ENCODE results near the gene HDLBP.

Gene HDLBP

GRCh38 chr2:241237047-241237446 is 78.4 kb downstream of the HDLBP start:
- DNase-seq (ENCODE audit: extremely low spot score, insufficient read length, low read depth) = no peak
- FAIRE-seq = no peak

GRCh38 chr2:241235859-241236593 is 79.4 kb downstream of the HDLBP start:
- DNase-seq (ENCODE audit: extremely low spot score, insufficient read length, low read depth) (no peak), FAIRE-seq (no peak)

GRCh38 chr2:241234962-241235740 is 80.3 kb downstream of the HDLBP start:
- FAIRE-seq = no peak
- no peak for DNase-seq (ENCODE audit: extremely low spot score, insufficient read length, low read depth)

GRCh38 chr2:241234066-241234790 is 81.2 kb downstream of the HDLBP start:
- DNase-seq (ENCODE audit: extremely low spot score, insufficient read length, low read depth) (no peak), FAIRE-seq (no peak)

GRCh38 chr2:241232736-241233575 is 82.5 kb downstream of the HDLBP start:
- no peak for DNase-seq (ENCODE audit: extremely low spot score, insufficient read length, low read depth)
- no peak for FAIRE-seq

GRCh38 chr2:241230435-241230834 is 85.0 kb downstream of the HDLBP start:
- no peak for FAIRE-seq
- no peak for DNase-seq (ENCODE audit: extremely low spot score, insufficient read length, low read depth)

- FAIRE-seq = no peak
- DNase-seq (ENCODE audit: extremely low spot score, insufficient read length, low read depth) = no peak
Observed at GRCh38 chr2:241229563-241230401, 85.7 kb downstream of the HDLBP start.

GRCh38 chr2:241228860-241229516 is 86.5 kb downstream of the HDLBP start:
- DNase-seq (ENCODE audit: extremely low spot score, insufficient read length, low read depth) = no peak
- no peak for FAIRE-seq

- no peak for FAIRE-seq
- no peak for DNase-seq (ENCODE audit: extremely low spot score, insufficient read length, low read depth)
Observed at GRCh38 chr2:241228081-241228859, 87.2 kb downstream of the HDLBP start.

GRCh38 chr2:241227594-241227993 is 87.9 kb downstream of the HDLBP start:
- DNase-seq (ENCODE audit: extremely low spot score, insufficient read length, low read depth) (no peak), FAIRE-seq (no peak)

- no peak for FAIRE-seq
Observed at GRCh38 chr2:241226723-241227572, 88.5 kb downstream of the HDLBP start.

GRCh38 chr2:241225983-241226382 is 89.5 kb downstream of the HDLBP start:
- no peak for FAIRE-seq
- no peak for DNase-seq (ENCODE audit: extremely low spot score, insufficient read length, low read depth)

More at GRCh38 chr2:241226723-241227572, 88.5 kb downstream of the HDLBP start:
- no peak for DNase-seq (ENCODE audit: extremely low spot score, insufficient read length, low read depth)

- no peak for DNase-seq (ENCODE audit: extremely low spot score, insufficient read length, low read depth)
- no peak for FAIRE-seq
Observed at GRCh38 chr2:241225545-241225944, 89.9 kb downstream of the HDLBP start.

GRCh38 chr2:241224851-241225438 is 90.5 kb downstream of the HDLBP start:
- DNase-seq (ENCODE audit: extremely low spot score, insufficient read length, low read depth) (no peak), FAIRE-seq (no peak)

GRCh38 chr2:241224018-241224850 is 91.2 kb downstream of the HDLBP start:
- FAIRE-seq (no peak), DNase-seq (ENCODE audit: extremely low spot score, insufficient read length, low read depth) (no peak)
